NCI-H1930 (cell line): ENCODE data around the gene HAUS8.
"Not testable (repeated sequence)": the region's sequence is repeated elsewhere in the genome, so short reads cannot be mapped to it uniquely, and the experiment has no call there.

ENCODE experiments used
- DNase-seq, 2 experiments: peaks; one replicate each; lab custom pipeline; 2025; lab: John Stamatoyannopoulos, UW

HAUS8 gene

GRCh38 chr19:17035842-17036424 is 39.3 kb downstream of the HAUS8 start:
- no peak for DNase-seq

DNA sequence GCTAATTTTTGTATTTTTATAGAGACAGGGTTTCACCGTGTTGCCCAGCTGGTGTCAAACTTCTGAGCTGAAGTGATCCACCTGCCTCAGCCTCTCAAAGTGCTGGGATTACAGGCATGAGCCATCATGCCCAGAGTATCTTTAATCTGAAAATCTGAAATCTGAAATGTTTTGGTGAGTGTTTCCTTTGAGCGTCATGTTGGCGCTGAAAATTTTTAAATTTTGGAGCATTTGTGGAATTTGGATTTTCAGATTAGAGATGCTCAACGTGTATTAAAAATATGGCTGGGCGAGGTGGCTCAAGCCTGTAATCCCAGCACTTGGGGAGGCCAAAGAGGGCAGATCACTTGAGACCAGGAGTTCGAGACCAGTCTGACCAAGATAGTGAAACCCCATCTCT is 43.5 kb downstream of the HAUS8 start:
- DNase-seq, result no peak

DNA sequence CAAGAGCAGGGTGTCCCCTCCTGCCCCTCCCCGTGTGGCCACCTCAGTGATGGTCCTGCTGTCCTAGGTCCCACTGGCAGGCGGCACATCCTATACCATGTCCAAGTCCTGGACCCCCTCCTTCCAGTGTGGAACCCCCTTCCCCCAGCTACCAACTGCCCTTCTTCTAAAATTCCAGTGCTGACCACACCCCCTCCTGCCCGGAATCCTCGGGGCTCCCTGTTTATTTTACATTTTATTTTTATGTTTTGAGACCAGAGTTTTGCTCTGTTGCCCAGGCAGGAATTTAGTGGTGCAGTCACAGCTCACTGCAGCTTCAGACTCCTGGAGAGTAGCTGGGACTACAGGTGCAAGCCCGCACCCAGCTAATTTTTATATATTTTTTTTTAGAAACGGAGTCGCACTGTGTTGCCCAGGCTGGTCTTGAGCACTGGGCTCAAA is 47.7 kb downstream of the HAUS8 start:
- DNase-seq, result no peak

GRCh38 chr19:17026706-17027534 is 48.3 kb downstream of the HAUS8 start, which contains the start of gene CPAMD8:
CPAMD8 (minus strand) TSS chr19:17026810; CDS start chr19:17026642, 168 bp downstream.
- DNase-seq, result no peak

DNA sequence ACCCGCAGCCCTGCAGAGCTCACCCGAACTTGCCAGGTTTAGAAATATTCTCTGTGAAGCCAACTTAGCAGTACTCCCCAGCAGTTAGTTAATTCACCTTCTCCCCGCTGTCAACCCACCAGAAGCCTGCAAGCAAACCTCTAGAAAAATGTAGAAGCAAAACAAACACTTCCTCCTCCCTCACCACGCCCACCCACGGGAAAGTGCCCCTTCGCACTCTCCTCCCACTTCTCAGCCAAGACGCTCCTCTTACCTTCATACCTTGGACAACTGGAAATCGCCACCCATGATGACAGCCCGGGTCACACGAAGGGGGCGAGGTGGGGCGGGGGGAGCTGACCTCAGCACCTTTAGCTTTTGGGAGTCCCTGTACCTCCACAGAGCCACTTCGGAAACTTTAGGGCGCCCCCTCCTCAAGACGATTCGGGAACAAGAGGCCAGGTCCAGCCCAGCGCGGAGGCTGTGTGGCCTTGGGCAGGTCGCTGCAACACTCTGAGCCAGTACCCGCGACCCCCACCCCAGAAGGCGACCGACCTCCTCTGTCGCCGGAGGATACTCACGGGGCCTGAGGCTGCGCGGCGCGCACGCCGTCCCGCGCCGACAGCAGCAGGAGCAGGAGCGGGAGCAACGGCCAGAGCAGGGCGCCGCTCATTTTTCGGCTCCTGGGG is 49.1 kb downstream of the HAUS8 start:
- DNase-seq, result no peak

GRCh38 chr19:17025361-17025760 is 49.9 kb downstream of the HAUS8 start:
- DNase-seq, result no peak

DNA sequence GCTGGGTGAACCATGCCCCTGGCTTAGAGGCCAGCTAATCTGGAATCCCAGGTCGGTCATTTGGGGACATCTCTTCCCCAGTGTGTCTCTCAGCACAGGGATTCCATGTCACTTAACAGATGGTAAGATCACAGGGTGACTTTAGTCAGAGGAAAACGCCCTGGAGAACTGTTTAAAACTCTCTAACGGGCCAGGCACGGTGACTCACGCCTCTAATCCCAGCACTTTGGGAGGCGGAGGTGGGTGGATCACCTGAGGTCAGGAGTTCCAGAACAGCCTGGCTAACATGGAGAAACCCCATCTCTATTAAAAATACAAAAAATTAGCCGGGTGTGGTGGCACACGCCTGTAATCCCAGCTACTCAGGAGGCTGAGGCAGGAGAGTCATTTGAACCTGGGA is 50.3 kb downstream of the HAUS8 start:
- not testable (repeated sequence) for DNase-seq

DNA sequence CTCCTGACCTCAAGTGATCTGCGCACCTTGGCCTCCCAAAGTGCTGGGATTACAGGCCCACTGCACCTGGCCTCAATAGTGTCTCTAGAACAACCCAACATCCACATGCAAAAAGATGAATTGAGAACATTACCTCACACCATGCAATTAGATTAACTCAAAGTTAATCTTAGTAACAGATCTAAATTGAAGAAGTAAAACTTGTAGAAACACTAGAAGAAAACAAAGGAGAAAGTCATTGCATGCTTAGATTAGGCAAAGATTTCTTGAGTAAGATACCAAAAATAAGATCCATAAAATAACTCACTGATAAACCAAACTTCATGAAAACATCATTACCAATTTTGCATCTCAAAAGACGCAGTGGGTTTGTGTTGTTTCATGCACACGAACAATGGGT is 51.4 kb downstream of the HAUS8 start:
- DNase-seq, result no peak

- DNase-seq, result no peak
Measured at GRCh38 chr19:17022738-17023137, 52.5 kb downstream of the HAUS8 start.

GRCh38 chr19:17021793-17022590 is 53.3 kb downstream of the HAUS8 start:
- no peak for DNase-seq

- no peak for DNase-seq
Measured at GRCh38 chr19:17021328-17021727, 53.9 kb downstream of the HAUS8 start.

GRCh38 chr19:17020823-17021222 is 54.4 kb downstream of the HAUS8 start:
- no peak for DNase-seq

- DNase-seq, result no peak
Measured at GRCh38 chr19:17020385-17020784, 54.9 kb downstream of the HAUS8 start.

DNA sequence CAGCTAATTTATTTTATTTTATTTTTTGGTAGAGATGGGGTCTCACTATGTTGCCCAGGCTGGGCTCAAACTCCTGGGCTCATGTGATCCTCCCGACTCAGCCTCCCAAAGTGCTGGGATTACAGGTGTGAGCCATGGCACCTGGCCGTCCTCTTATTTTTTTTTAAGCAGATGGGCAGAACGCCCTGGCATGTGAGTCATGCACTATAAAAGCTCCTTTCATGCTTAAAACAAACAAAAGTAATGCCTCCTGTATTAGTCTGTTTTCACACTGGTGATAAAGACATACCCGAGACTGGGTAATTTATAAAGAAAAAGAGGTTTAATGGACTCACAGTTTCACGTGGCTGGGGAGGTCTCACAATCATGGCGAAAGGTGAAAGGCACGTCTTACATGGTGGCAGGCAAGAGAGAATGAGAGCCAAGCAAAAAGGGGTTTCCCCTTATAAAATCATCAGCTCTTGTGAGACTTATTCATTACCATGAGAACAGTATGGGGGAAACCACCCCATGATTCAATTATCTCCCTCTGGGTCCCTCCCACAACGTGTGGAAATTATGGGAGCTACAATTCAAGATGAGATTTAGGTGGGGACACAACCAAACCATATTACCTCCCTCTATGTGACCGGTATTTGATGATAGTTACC is 60.9 kb downstream of the HAUS8 start:
- not testable (repeated sequence) for DNase-seq

DNA sequence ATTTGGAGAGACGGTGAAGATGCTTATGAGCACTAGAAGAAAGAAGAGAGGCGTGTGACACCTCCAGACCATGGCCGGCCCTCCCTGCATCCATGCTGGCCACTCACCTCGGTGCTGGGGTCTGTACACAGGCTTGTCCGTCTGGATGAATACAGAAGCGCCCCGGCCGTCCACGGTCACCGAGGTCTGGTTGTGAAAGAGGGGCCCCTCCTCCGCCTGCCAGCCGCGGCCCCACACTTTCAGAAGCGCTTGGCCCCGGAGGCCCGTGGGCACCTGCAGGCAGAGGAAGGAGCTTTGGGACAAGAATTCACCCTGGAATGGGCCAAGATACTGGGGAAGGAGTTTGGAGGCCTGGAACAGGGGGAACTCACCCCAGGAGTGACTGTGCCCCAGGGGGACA is 63.8 kb downstream of the HAUS8 start:
- DNase-seq, result no peak

- DNase-seq, result no peak
Measured at GRCh38 chr19:17006579-17006978, 68.7 kb downstream of the HAUS8 start.

- DNase-seq, result no peak
Measured at GRCh38 chr19:17005000-17005399, 70.3 kb downstream of the HAUS8 start.

- no peak for DNase-seq
Measured at GRCh38 chr19:17004386-17004785, 70.9 kb downstream of the HAUS8 start.

- no peak for DNase-seq
Measured at GRCh38 chr19:17002455-17002854, 72.8 kb downstream of the HAUS8 start.

DNA sequence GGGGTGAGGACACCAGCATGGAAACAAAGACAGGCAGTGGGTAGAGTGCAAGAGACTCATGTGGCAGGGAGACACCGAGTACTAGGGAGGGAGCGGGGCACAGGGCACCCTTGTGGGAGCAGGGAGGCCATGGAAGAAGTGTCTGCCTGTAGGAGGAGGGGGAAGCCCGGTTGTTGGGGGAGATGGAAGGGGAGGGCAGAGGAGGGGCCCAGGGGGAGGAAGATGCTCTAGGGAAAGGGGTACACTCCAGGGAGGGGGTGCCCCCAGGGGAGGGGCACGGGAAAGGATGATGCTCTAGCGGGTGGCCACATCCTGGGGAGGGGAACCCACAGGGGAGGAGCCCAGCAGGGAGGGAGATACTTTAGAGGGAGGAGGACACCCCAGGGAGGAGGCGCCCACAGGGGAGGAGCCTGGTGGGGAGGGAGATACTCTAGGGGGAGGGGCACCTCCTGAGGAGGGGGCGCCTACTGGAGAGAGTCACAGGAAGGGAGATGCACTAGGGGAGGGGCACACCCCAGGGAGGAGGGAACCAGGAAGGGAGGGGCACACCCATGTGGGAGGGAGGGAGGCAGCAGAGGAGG is 73.6 kb downstream of the HAUS8 start:
- DNase-seq, result no peak
